Esophagus muscularis mucosa (tissue), 2 donors: ENCODE measurements around the gene TSC22D2.

ENCODE experiments used
- POLR2A ChIP-seq: fragments of 450-650 bp; IDR thresholded peaks from one replicate; pipeline ENCODE4 v1.6.1; 2017; ENCODE audit warnings: antibody characterized with exemption, moderate library complexity, mild to moderate bottlenecking, low read depth
- POLR2AphosphoS5 ChIP-seq, 2 donors: sonication (generic); formaldehyde crosslinking; IDR thresholded peaks; one replicate each; pipeline ENCODE4 v1.6.1; 2017; ENCODE audit warnings: antibody characterized with exemption in 2 of 2

GRCh38 chr3:150359381-150359780 is 48.7 kb upstream of the TSC22D2 start:
- TF ChIP-seq POLR2A (no peak), POLR2AphosphoS5 (IDR thresholded peaks at IDR 0.05) (no peak)
